Suppressor macrophage treated with lipopolysaccharide for 1 hour (primary cell): ENCODE measurements around the gene RBM7.
A peak's percentile ranks its signal among the peaks of the same experiment; 100 is the strongest.

Source experiments
- DNase-seq, 3 donors: peaks; one replicate each; pipeline ENCODE4 v3.0.0-alpha.2; 2020 to 2022

RBM7 gene

DNA sequence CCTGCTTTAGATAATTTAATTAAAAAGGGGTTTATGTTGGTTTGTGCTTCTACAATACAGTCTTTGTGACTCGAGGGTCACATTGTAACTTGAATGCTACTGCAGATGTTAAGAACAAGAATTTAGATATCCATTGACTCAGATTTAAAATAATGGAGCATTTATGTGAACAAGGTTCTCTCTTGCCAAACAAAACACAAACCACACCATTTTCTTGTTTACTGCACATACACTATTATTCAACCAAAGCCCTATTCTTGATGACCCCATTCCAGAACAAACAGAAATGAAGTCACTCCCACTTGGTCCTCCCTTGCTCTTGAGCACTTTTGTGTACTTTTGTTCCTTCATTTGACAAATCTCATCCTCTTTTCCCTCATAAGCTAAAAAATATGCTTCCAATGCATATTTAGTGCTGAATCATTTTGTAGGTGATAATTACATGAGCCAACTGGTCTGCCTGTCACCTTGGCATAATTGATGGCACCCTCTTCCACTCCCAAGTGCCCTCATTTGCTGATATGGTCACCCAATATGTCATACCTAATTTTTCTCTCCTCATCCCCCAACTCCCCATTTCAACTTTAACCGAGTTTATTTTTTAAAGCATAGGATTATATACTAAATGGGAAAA is 3.0 kb upstream of the RBM7 start:
- no peak for DNase-seq

DNA sequence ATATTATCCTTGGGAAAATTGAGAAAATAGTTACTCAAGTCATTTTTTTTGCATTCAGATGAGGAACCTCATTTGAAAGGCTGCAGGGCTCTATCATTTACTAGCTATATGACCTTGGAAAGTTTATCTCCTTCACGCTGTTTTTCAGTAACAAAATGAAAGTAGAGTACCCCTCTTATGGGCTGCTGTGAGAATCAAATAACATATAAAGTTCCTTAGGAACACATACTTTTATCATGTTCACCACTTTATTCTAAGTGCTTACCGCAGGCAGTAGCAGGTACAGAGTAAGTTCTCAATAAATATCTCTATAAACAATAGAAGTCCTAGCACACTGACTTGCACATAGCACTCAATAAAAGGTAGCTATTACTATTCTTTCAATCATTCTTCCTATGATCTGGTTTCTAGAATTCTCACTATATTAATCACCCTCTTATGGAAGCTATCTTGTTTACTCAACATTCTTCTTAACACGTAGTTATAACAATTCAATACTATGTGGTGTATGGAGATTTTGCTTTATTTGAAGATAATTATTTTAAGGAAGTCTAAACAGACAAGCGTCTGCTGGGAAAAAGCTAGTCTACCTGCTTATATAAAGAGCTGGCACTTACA is 2.1 kb upstream of the RBM7 start:
- no peak for DNase-seq

DNA sequence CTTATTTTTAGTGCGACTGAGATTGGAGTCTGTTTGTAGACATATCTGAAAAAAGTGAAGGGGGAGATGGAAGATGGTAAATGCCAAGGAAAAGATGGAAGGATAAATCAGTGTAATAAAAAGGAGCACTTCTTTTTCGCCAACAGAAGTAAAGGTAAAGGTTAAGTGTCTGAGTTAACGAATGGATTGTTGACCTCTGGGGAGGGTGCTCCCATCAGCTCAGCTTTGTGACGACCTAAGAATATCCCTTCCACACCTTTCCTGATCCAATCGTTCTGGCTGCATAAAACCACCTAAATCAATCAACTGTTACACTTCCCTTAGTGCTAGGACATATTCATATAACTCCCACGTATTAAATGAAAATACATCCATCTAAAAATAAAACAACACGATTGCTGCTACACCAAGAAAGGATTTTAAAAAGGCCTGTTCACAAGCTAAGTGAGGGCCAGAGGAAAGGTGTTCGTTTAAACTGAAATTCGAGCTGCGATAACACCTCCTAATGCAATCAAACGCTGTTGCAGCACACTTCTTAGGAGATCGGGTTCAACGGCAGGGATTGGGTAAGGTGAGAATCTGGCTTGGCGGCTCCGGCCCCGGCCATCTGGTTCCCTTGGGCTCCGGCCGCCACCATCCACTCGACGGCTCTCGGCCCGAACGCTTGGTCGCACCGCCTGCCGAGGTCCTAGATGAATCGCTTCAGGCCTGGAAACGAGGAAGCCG is 813 bp upstream of the RBM7 start:
- no peak for DNase-seq

DNA sequence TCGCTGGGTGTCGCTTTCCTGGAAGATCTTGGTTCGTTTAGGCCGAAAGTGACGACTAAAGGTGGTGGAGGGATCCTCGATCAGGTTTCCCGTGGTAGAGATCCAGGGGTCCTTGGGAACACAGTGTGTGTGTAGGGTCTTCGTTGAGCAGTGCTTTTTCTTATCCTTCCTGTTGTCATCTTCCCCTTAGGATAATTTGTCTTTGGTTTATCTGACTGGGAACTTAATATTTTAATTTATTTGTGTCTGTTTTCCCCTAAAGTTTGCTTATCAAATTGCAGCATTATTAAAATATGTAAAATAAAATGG is 403 bp downstream of the RBM7 start:
- no peak for DNase-seq

DNA sequence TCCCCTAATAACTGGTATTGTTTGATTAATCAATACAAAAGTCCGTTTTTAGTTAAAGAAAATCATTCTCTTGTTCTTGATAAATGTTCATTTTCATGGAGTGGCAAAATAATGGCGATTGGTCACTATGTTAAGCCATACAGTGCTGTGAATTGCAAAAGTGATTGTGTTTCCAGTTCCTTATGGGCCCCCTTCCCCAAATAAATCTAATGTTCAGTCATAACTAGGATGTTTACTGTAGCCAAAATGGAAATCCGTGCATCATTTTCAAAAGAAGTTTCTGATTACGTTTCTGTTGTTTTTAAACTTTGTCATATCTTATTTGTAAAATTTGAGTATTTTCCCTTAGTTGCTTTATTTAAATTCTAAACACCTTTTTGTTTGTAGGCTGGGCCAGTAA is 845 bp downstream of the RBM7 start:
- peak; percentile 23 to 47 (median 40) for DNase-seq

DNA sequence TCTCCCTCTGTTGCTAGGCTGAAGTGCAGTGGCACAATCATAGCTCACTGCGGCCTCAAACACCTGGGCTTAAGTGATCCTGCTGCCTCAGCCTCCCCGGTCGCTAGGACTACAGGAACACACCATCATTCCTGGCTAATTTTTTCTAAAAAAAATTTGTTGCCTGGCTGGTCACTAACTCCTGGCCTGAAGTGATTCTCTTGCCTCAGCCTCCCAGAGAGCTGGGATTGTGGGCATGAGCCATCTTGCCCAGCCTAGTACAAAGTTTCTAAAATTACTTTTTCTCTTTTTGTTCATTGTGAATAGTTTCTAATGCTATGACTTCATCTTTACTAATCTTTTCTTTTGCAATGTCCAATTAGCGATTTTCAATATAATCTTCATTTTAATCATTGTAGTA is 12.5 kb downstream of the RBM7 start:
- no peak for DNase-seq

DNA sequence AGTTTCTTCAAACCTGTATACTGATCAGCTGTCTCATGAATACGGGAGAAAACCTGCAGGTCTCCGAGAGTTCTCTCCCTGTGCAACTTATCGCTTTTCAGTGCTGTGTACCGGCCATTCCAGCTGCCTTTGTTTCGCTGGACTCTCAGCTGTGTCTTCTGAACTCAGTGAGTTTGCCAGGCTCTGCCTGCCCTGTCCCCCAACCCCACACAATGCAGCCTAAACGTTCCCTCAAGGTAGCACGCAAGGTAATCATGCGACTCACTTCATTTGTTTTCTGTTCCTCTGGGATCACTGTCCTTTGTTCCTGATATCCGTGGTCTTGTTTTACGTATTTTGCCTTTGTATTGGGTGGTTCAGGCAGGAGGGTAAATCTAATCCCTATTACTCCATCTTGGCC is 13.5 kb downstream of the RBM7 start:
- DNase-seq: no peak

DNA sequence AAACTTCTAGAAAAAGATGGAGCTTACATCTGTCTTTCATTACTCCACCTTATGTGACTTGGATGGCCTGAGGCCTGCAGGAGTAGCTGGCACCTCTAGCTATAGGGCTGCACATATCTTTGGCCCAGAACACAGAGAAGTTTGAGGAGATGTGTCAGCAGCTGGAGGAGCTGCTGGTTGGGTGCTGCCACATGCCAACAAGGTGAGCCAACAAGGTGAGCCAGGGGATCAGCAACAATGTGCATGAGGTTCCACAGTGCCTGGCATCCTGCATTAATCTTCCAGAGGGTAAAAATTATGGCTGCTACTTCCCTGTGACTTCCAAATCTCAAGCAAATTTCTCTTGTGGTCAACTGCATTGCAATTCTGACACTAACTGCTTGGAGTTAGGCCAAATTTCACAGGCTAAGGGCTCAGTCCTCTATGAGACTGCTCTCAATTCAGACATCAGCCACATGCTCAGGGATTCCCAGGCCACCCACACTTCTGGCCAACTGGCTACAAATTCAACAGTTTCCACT is 16.0 kb downstream of the RBM7 start:
- no peak for DNase-seq

DNA sequence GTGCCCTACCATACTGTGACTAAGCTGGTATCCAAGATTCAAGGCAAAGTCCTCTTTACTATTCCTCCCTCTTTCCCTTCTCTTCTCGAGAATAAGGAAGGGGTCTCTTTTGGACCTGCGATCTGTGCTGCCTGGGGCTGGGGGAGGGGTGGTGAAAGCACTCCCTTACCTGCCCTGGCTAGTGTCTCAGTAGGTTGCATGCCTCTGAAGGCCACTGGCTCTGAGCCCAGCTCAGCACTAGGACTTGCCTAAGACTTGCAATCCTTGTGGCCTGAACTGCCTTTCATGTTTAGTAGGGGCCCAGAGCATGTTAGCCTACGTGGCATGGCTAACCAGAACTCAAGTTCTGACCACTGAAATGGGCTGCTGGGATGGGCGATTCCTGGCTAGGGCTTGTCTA is 25.8 kb downstream of the RBM7 start:
- no peak for DNase-seq

DNA sequence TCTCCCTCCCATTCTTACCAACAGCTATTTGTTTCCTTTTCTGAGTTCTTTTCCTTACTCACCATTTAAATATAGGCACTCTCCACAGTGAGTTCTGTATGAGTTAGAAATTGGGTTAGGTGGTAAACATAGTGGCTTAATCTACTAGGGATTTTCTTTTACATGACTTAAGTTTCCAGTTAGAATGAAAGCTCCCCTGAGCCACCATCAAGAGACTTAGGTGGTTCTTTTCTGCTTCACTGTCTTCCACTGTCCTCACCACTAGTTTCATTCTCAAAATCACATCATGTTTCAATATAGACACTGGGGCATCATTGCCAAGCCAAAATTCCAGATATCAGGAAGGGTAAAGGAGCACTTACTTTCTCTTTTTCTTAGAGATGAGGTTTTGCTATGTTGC is 29.8 kb downstream of the RBM7 start:
- DNase-seq: no peak

DNA sequence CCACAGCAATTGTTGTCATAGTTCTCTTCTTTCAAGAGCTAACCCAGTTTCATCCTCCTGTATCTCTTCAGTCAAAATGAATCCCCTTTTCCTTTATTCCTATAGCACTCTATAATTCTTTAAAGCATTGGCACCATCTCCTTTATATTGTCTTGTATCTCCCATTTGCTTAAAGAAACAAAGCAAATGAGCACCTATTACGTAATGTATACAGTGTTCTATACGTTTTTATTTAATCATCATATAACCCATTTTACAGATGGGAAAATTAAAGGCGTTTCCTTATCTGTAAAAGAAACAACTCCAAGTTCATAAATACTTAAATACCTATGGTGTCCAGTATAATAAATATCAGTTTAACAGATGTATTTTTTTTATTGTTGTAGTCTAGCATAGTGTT is 32.4 kb downstream of the RBM7 start:
- no peak for DNase-seq

DNA sequence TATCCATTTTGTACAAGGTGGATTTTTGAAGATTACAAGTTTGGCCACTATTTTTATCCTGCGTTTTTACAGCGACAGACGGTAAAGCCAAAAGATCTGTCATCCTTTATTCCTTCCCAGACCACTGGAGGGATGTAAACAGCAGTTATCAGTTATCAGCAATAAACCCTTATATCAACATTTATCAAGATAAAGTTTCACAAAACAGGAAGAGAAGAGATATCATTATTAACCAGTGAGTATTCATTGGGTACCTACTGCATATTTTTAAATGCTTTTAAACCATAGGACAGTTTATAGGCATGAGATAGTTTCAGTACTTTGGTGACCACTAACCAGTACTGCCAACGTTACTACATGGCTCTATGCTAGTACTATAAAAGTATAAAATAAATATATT is 32.9 kb downstream of the RBM7 start:
- no peak for DNase-seq

DNA sequence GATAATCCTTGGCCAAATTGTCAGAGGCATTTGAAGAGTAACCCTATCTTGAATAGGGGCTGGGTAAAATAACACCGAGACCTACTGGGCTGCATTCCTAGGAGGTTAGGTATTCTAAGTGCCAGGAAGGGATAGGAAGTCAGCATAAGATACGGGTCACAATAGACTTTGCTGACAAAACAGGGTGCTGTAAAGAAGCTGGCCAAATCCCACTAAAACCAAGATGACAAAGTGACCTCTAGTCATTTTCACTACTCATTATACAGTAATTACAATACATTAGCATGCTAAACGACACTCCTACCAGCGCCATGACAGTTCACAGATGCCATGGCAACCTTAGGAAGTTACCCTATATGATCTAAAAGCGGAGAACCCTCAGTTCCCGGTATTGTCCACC is 37.8 kb downstream of the RBM7 start:
- no peak for DNase-seq

DNA sequence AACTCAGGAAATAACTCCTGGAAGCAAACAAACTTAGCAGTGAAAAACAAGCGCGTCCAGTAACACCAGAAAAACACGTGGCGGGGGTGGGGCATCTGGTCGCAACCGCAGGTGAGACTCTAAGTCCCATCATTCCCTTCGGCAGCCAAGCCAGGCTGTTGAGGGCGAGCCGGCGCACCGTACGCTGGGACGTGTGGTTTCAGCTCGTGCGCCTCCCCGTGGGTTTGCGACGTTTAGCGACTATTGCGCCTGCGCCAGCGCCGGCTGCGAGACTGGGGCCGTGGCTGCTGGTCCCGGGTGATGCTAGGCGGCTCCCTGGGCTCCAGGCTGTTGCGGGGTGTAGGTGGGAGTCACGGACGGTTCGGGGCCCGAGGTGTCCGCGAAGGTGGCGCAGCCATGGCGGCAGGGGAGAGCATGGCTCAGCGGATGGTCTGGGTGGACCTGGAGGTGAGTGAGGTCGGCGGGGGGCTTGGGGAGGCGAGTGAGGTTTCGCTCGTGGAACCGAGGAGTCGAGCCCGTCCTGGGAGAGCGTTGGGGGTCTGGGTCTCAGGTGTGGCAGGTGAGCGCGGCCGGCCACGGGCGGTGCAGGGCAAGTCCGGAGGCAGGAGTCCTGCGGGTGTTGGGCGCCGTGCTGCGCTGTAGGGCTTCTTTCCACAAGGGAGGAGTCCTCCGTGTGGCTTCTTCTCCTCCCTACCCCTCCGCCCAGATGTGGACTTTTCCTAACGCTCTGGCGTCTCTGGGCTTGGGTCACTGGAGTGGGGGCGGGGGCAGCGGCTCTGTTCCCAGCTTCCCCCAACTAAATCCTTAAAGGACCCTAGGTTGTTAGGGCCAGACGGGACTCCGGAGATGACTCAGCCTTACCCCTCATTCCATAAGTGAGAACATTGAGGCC is 39.0 kb downstream of the RBM7 start, which contains the start of gene REXO2:
TSS of gene REXO2 (plus strand) at position 239 of the 892 bp plus-strand sequence. CDS start at position 301, 62 bp downstream.
- peak; percentile 93 to 96 (median 95) for DNase-seq

DNA sequence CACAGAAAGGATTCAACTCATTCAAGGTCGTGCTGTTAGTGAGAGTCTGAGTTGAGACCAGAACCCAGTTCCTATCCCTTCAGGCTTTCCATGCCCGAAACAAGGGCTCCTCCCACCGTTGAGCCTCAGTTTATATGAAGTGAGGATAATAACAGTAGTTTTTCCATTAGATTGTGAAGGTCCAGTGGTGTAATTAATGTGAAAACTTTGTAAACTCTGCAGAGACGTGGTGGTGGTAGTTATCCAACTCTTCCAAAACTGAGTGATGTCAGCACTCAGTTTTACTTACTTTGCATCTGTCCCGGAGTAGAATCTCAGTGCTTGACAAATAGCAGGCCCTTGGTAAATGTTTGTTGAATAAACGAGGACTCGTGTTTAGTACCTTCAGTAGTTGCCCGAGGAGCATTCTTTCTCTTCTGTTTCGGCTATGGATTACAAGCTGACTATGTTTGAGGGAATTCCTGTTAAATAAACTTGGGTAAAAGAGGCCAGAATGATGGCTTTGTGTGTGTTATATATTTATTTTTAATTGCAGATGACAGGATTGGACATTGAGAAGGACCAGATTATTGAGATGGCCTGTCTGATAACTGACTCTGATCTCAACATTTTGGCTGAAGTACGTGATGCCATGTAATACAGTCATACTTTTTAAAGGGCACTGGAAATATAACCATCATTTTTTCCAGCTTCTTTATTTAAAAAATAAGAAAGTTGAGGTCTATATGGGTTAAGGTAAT is 39.8 kb downstream of the RBM7 start:
- peak in 1 of 3 donors; percentile 4 for DNase-seq

DNA sequence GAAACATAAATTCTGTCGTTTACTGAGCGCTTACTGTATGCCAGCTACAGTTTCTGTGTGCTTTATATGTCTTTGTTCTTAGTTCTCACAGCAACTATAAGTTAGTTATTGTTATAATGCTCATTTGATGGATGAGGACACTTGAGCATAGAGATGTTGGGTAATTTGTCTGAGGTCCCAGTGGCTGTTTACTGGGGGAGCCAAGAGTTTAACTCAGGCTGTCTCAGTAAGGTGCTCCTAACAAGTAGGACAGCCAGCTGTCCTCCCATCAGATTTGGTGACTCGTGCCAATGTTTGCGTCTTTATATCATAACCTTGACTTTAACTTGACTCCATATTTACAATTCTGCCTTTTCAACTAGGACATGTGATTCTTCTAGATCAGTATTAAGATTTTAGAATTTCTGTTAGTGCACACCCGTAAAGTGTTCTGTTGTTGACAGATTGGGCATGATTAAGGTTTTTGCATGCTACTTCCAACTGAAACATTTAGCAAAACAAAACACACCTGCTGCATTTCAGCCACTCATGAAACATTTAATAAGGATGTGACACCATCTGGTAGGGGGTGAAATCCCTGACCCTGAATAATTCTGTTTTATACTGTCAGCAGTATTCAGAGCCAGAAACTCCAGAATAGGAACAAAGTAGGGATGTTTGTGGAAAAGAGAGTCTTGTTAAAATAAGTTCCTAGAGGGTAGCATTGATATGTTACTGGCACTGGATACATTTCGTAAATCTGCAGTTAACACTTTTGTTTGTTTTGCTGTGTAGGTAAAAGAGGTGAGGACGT is 40.7 kb downstream of the RBM7 start:
- no peak for DNase-seq

DNA sequence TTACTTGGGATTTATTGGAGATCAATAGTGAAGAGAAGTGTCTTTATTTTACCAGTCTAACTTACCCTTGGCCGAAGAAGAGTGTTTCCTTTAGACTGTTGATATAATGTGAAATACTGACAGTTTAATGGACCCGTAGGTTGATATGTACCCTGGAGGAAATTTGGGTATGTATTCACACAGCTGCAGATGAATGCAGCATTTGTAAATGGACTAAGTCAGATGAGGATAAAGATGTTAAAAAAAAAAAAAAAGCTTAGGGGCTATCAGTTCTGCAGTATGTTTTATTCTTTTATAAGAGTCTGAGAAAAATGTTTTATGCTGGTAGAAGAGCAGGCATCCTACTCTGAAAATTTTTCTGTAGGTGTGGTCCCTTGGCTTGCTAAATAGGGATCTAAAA is 41.5 kb downstream of the RBM7 start:
- no peak for DNase-seq

DNA sequence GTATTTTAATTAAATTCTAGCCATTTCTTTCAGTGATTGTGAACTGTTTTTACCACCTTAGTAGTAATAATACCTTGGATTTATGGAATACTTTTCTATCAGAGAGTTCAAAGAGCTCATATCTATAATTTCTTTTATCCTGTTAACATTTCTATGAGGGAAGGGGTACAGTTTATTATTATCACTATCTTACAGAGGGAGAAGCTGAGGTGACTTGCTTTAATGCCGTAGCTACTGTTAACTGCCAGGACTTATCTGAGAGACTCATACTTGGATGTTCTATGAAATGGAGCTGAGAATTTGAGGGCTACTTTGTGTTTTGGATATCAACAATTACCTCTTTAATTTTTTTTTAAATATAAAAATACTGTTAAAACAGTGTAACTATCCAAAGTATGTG is 42.1 kb downstream of the RBM7 start:
- DNase-seq: no peak

DNA sequence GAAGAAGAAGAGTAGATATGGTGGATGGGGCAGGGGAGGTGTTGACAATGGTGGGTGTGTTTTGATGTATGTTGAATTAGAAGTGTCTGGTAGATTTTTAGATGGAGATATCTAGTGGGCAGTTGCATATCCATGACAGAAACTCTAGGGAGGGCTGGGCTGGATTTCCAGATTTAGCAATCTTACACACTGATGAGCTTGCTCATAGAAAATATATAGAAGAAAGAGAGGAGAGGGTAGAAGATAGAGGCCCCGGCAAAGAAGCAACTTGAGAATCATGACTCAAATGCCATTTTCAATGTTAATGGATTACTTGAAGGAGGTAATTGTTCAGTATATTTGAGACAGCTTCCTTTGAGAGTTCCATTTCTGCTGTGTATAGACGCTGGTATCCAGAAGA is 47.0 kb downstream of the RBM7 start:
- no peak for DNase-seq

DNA sequence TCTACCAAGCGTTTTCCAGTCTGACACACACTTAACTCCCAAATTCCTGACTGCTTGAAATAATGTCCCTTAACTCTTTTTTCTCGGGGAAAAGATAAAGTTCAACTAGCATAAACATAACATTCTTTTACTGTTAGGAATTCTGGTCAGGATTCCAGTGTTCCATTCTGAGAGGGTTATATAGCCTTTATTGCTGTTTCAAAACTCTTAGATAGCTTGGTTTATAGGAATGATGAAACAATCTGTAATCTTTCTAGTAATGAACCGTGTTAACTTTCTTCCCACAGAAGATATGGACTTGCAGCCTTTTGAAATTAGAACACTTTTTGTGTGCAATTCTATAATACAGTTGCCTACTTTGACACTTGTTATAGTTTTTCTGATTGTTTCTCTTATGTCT is 47.4 kb downstream of the RBM7 start:
- DNase-seq: no peak

DNA sequence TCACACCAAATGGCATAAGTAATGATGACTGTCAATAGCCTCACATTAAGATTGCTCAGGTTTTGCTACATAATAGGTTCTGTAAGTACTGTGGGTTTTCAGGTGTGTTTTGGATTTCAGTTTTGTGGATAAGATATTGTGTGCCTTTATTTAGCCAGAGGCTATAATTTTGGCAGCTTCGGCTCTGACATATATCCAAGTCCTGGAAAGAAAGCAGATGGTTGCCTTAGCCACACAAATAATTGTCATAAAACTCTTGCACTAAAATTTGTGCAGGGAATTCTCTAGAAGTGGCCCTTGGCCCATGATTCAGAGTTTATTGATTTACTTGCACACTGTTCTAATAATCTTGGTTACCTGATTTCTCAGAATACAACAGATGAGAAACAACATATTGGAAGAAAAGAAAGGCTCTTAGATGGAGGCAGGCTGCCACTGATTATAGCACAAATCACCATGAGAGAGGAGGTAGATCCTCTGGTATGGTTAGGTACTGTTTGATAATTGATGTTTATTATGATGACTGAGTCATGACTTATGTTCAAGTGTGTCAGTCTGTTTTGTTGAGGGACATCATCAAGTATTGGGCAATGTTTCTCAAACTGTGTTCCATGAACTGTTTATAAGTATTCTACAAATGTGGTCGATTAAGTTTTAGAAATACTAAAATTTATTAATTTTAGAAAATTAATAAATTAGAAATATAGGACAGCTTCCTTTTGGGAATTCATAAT is 48.5 kb downstream of the RBM7 start:
- DNase-seq: no peak
